Neuronal stem cell (in vitro differentiated cells): ENCODE data around the gene CACNB4.
A peak's percentile ranks its signal among the peaks of the same experiment; 100 is the strongest.

Source experiments
- DNase-seq: peaks from one replicate; pipeline ENCODE4 v3.0.0-alpha.2; 2013; ENCODE audit warnings: low spot score
- H2AFZ ChIP-seq: one replicate; pipeline ENCODE4 v1.6.1; 2013; ENCODE audit warnings: mild to moderate bottlenecking, low read length, inconsistent platforms
- H2AK5ac ChIP-seq: 2 replicates; pipeline ENCODE4 v1.6.1; 2013; ENCODE audit warnings: low read depth, mild to moderate bottlenecking, inconsistent platforms, low read length, moderate library complexity, mixed read lengths
- H2BK120ac ChIP-seq: 2 replicates; pipeline ENCODE4 v1.6.1; 2013; ENCODE audit warnings: low read depth, mild to moderate bottlenecking, inconsistent platforms, low read length, moderate library complexity, mixed read lengths
- H2BK12ac ChIP-seq: one replicate; pipeline ENCODE4 v1.6.1; 2013; ENCODE audit warnings: low read length, inconsistent platforms
- H2BK15ac ChIP-seq: 2 replicates; pipeline ENCODE4 v1.6.1; 2013; ENCODE audit warnings: mild to moderate bottlenecking, low read length, inconsistent platforms, mixed read lengths
- H2BK5ac ChIP-seq: one replicate; pipeline ENCODE4 v1.6.1; 2013; ENCODE audit warnings: inconsistent platforms, mild to moderate bottlenecking, low read length, moderate library complexity
- H3K14ac ChIP-seq: one replicate; pipeline ENCODE4 v1.6.1; 2013; ENCODE audit warnings: low read length, inconsistent platforms
- H3K18ac ChIP-seq: 2 replicates; pipeline ENCODE4 v1.6.1; 2013; ENCODE audit warnings: low read length, inconsistent platforms
- H3K23ac ChIP-seq: 2 replicates; pipeline ENCODE4 v1.6.1; 2013; ENCODE audit warnings: low read depth, mild to moderate bottlenecking, mixed read lengths, low read length, inconsistent platforms; ENCODE audit not compliant: poor library complexity
- H3K27ac ChIP-seq: replicated peaks from 3 replicates; pipeline ENCODE4 v1.5.1; 2013; ENCODE audit warnings: low read length, inconsistent platforms
- H3K27me3 ChIP-seq, 3 experiments: 2 replicates each; pipeline ENCODE4 v1.6.1; 2013; ENCODE audit warnings: low read length in 3 of 3, mild to moderate bottlenecking in 2 of 3, inconsistent platforms in 1 of 3, low read depth in 1 of 3, mixed read lengths in 1 of 3, moderate library complexity in 1 of 3; ENCODE audit not compliant: control insufficient read depth in 3 of 3, insufficient read depth in 3 of 3
- H3K36me3 ChIP-seq, 2 donors: replicated peaks in 1 of 2; 2 replicates each; pipeline ENCODE4 v1.6.1; 2013; ENCODE audit warnings: low read length in 2 of 2; ENCODE audit not compliant: control insufficient read depth in 2 of 2, insufficient read depth in 2 of 2
- H3K4ac ChIP-seq: 2 replicates; pipeline ENCODE4 v1.6.1; 2013; ENCODE audit warnings: inconsistent platforms, mild to moderate bottlenecking, low read length, moderate library complexity
- H3K4me1 ChIP-seq, 2 donors: 1 replicate in 1 of 2; 2 replicates in 1 of 2; pipeline ENCODE4 v1.6.1; 2013; ENCODE audit warnings: low read length in 2 of 2, low read depth in 1 of 2; ENCODE audit not compliant: control insufficient read depth in 2 of 2, insufficient read depth in 1 of 2
- H3K4me2 ChIP-seq: one replicate; pipeline ENCODE4 v1.6.1; 2013; ENCODE audit warnings: mild to moderate bottlenecking, low read length, inconsistent platforms; ENCODE audit not compliant: insufficient read depth, poor library complexity, severe bottlenecking
- H3K4me3 ChIP-seq, 2 donors: 2 replicates each; pipeline ENCODE4 v1.5.1; 2013; ENCODE audit warnings: low read length in 2 of 2, mild to moderate bottlenecking in 2 of 2, inconsistent platforms in 1 of 2, moderate library complexity in 1 of 2
- H3K79me1 ChIP-seq: one replicate; pipeline ENCODE4 v1.6.1; 2013; ENCODE audit warnings: low read depth, mild to moderate bottlenecking, inconsistent platforms, low read length, moderate library complexity
- H3K9ac ChIP-seq: one replicate; pipeline ENCODE4 v1.6.1; 2013; ENCODE audit warnings: mild to moderate bottlenecking, low read depth, low read length, inconsistent platforms; ENCODE audit not compliant: poor library complexity
- H3K9me3 ChIP-seq, 2 donors: replicated peaks in 1 of 2; 2 replicates each; pipeline versions ENCODE3 to v1.6.1; 2013; ENCODE audit warnings: low read length in 2 of 2, mild to moderate bottlenecking in 2 of 2, inconsistent platforms in 1 of 2, low read depth in 1 of 2, mixed read lengths in 1 of 2, moderate library complexity in 1 of 2; ENCODE audit not compliant: control insufficient read depth in 2 of 2, insufficient read depth in 1 of 2
- H4K8ac ChIP-seq: one replicate; pipeline ENCODE4 v1.6.1; 2013; ENCODE audit warnings: low read depth, mild to moderate bottlenecking, inconsistent platforms, low read length, moderate library complexity
- H4K91ac ChIP-seq: one replicate; pipeline ENCODE4 v1.6.1; 2013; ENCODE audit warnings: low read length, low read depth, mild to moderate bottlenecking, inconsistent platforms; ENCODE audit not compliant: poor library complexity
- WGBS, 2 donors: extraction: QIAGEN DNeasy Blood & Tissue Kit; methylation state at CpG; one replicate each; pipeline ENCODE4 v1.1.7; 2013; ENCODE audit warnings: missing lambda C conversion rate in 2 of 2, mixed read lengths in 1 of 2; ENCODE audit not compliant: insufficient read length in 2 of 2, insufficient replicate concordance in 1 of 2; ENCODE audit errors: extremely low coverage in 2 of 2; 5-methylcytosine and 5-hydroxymethylcytosine counted together

CACNB4 gene

DNA sequence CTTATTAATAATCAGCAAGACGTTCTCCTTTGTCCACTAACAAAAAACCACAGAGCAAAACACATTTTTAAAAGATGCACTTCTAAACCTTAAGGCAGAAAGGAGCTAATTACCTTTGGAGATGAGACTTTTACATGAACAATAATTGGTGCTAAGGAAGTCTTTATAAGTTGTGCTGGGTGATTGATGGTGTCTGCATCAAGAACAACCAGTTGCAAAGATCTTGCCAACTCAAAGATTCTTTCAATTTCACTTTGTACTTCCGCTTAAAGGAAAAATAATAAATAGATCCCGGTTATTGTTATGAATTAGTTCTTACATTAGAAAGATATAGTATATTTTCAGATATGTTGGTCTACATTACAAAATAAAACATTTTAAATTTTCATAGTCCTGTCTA, 243.7 kb downstream of the CACNB4 start:
- Histone ChIP-seq H3K4ac (no peak overlapping the region), H3K14ac (no peak overlapping the region), H3K9ac (no peak overlapping the region), H3K18ac (no peak overlapping the region), H2BK15ac (no peak overlapping the region), H2BK120ac (no peak overlapping the region), H3K79me1 (no peaks in the 10 kb centered on the region), H3K27ac (no peak overlapping the region), H3K27me3 (no peaks in the 10 kb centered on the region), H3K9me3 (no peaks in the 10 kb centered on the region), H3K36me3 (no peaks in the 10 kb centered on the region), H3K4me2 (no peak overlapping the region), H3K4me3 (no peak overlapping the region), H2AFZ (no peak overlapping the region), H3K23ac (no peak overlapping the region), H2BK5ac (no peak overlapping the region), H4K91ac (no peak overlapping the region), H3K4me1 (peaks cover 2 to 5% of the 10 kb centered on the region in 2 donors), H4K8ac (no peak overlapping the region), H2AK5ac (no peak overlapping the region), H2BK12ac (no peak overlapping the region)
- DNase-seq, result no peak
- no CpG with 5 or more reads among the region's 3 CpGs for WGBS, 2 donors

DNA sequence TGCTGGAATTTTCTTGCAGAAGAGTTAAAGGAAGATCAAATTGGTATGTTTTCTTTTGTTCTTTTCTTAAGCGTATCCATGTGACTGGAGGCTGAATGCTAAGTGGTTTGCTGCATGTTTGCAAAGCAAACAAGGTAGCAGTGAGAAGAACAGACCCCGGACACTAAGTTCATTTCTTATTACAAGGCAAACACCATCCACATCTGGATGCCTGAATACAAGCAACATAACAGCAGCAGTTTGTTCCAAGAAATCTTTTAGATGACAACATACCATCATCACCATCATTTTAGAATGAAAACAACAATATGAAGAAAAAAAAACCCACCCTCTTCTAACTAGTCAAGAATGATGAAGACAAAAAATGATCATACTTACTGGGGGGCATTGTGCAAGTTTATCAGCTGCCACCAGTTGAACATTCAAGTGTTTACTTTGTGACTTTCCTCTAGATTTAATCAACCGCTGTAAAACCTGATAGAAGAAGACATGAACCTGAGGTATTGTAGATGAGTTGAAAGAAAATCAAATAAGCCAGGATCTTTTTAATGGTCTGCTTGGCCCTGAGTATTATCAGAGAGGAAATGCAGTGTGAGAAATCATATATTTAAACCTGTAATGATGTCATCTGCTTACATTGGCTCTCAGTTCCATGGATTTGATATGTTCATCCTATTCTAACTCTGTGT, 245.6 kb downstream of the CACNB4 start:
- Histone ChIP-seq H3K27ac (no peak overlapping the region), H3K36me3 (no peaks in the 10 kb centered on the region), H4K8ac (no peak overlapping the region), H3K18ac (no peak overlapping the region), H3K4ac (no peak overlapping the region), H3K14ac (no peak overlapping the region), H2AFZ (peak overlapping the region; percentile 15), H3K9me3 (no peaks in the 10 kb centered on the region), H3K79me1 (no peaks in the 10 kb centered on the region), H4K91ac (no peak overlapping the region), H3K4me1 (peaks cover 2 to 5% of the 10 kb centered on the region in 2 donors), H2AK5ac (no peak overlapping the region), H3K23ac (no peak overlapping the region), H3K4me2 (no peak overlapping the region), H2BK12ac (no peak overlapping the region), H2BK5ac (no peak overlapping the region), H3K9ac (no peak overlapping the region), H2BK120ac (no peak overlapping the region), H3K27me3 (no peaks in the 10 kb centered on the region), H3K4me3 (no peak overlapping the region), H2BK15ac (no peak overlapping the region)
- WGBS, 2 donors, result no CpG with 5 or more reads among the region's 3 CpGs
- DNase-seq, result no peak

DNA sequence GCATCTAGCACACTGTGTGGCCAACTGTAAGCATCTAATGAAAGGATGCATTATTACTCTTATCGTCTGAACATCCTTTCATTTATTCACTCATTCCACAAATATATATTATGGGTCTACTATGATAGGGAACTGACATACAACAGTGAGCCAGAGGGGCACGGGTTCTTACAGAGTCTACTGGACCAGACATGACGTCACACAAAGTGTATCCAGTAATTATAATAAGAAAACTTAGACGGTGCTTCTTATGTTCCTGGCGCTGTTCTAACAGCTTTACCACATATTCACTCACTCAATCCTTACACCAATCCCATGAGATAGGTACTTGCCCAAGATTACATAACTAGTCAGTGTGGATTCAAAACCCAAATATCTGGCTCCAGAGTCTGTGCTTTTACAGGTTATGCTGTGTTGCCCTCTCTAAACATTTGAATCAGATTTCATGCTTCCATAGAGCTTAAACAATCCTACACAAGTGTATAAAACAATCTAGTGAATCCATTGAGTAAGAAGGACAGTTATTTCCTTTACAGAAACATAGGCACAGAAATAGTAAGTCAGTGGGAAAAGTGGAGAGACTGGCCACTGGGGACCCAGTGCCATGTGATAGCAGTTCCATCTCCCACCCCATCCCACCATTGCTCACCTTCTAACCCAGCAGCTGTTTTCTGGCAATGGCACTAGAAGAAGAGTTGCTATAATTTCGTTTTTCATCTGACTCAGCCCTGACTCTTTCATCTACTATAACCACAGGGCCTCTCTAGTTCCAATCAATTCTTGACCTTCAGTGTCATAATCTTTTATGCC, 246.4 kb downstream of the CACNB4 start:
- Histone ChIP-seq H4K91ac (no peak overlapping the region), H4K8ac (no peak overlapping the region), H3K4ac (no peak overlapping the region), H2AK5ac (no peak overlapping the region), H2AFZ (peak overlapping the region; percentile 15), H3K27me3 (no peaks in the 10 kb centered on the region), H2BK120ac (no peak overlapping the region), H3K27ac (no peak overlapping the region), H3K23ac (no peak overlapping the region), H3K36me3 (no peaks in the 10 kb centered on the region), H3K18ac (no peak overlapping the region), H3K79me1 (no peaks in the 10 kb centered on the region), H3K9ac (no peak overlapping the region), H2BK5ac (no peak overlapping the region), H3K9me3 (no peaks in the 10 kb centered on the region), H3K4me3 (no peak overlapping the region), H3K14ac (no peak overlapping the region), H2BK15ac (no peak overlapping the region), H3K4me2 (no peak overlapping the region), H2BK12ac (no peak overlapping the region), H3K4me1 (peaks cover 2 to 5% of the 10 kb centered on the region in 2 donors)
- WGBS, 2 donors, result no CpG with 5 or more reads among the region's 6 CpGs
- DNase-seq, result no peak

DNA sequence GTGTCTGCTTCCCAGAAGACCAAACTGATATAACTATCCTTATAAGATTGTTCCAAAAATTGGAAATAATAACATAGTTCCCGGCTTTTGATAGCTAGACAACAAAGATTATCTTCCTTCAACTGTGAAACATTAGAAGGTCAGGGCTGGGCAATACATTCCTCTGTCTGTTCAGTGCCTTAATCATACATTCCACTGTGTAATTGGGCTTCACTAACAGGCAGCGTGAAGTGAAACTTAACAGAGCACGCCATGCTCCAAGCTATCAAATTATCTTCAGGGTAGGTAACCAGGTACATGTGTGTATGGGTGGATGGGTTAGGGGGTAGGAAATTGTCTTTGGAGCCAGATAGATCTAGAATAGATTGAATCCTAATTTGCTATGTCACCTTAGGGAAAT, 247.1 kb downstream of the CACNB4 start:
- Histone ChIP-seq H2BK120ac (no peak overlapping the region), H3K4me2 (no peak overlapping the region), H2AFZ (no peak overlapping the region), H2BK5ac (no peak overlapping the region), H3K79me1 (no peaks in the 10 kb centered on the region), H3K27ac (no peak overlapping the region), H3K14ac (no peak overlapping the region), H3K4me3 (no peak overlapping the region), H2BK12ac (no peak overlapping the region), H3K4ac (no peak overlapping the region), H3K4me1 (peaks cover 2 to 5% of the 10 kb centered on the region in 2 donors), H2AK5ac (no peak overlapping the region), H3K36me3 (no peaks in the 10 kb centered on the region), H4K8ac (no peak overlapping the region), H4K91ac (no peak overlapping the region), H3K9me3 (no peaks in the 10 kb centered on the region), H3K18ac (no peak overlapping the region), H2BK15ac (no peak overlapping the region), H3K27me3 (no peaks in the 10 kb centered on the region), H3K23ac (no peak overlapping the region), H3K9ac (no peak overlapping the region)
- no CpG with 5 or more reads among the region's 3 CpGs for WGBS, 2 donors
- DNase-seq, result no peak
